Superior temporal gyrus (tissue), 1 donor: ENCODE measurements around the gene EFL1.

Experiments used
- DNase-seq: peaks from one replicate; pipeline ENCODE4 v3.0.0-alpha.2; 2016; ENCODE audit errors: extremely low spot score

Gene EFL1

DNA sequence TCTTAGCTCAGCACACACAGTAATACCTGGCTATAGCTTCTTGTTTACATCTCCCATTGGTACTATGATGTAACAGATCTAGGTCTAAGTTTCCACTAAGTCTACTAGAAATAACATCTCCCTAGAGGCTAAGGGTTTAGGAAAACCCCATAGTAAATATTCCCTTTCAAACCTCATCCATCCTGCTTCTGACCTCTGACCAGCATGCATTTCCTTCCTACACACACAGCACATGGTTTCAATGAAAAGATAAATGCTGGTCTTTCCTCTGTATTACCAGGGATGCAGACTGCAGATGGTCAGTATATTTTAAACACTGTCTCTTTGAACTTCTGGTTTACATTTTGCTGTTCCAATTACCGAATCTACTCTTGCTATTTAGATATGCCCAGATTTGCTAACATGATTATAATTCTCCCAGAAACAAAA, 96.6 kb downstream of the EFL1 start:
- no peak for DNase-seq

DNA sequence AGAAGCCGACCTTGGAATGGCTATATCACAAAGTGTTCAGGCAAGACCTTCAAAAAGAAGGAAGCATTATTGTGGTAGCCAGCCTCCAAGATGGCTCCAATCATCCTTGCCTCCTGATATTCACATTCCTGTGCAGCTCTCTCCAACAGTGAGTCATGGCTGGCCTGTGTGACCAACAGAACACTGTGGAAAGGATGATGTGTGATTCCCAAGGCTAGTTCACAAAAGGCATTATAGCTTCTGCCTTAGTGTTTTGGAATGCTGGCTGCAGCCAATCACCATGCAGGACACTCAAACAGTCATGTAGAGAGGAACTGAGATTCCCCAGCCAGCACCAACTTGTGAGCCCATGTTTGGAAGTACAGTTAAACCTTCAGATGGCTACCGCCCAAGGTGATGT, 102.6 kb downstream of the EFL1 start:
- no peak for DNase-seq

DNA sequence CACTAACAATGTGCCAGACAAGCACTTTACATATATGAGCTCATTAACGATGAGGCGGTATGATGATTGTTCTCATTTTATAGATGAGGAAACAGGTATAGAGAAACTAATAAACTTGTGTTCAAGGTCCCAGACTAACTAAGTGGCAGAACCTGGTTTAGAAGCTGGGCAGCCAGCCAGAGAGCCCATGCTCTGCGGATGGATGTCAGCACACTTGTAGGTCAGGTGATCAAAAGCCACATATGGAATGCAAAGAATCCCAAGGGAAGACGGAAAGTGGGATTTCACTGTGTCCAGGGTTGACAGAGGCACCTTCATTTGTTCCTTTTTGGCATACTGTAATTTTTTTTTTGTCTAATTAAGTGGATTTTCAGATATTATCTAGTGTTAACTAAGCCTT, 103.7 kb downstream of the EFL1 start:
- no peak for DNase-seq

DNA sequence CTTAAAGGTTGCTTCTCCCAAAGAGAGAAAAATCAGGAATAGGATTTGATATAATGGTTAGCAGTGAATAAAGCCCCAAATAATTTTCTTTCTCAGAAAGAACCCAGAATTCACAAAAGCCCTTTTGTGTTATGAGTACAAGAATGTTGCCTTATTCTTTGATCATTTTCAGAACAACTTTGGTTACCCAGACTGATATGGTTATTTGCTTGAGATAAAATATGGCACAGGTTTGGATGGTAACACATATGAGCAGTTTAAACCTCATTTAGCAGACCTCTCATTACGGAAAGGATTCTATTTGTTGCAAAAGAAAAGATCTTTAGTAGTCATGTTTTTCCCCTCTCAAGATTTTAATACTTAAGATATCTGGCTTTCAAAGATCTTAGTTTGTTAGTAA, 111.9 kb downstream of the EFL1 start:
- no peak for DNase-seq

DNA sequence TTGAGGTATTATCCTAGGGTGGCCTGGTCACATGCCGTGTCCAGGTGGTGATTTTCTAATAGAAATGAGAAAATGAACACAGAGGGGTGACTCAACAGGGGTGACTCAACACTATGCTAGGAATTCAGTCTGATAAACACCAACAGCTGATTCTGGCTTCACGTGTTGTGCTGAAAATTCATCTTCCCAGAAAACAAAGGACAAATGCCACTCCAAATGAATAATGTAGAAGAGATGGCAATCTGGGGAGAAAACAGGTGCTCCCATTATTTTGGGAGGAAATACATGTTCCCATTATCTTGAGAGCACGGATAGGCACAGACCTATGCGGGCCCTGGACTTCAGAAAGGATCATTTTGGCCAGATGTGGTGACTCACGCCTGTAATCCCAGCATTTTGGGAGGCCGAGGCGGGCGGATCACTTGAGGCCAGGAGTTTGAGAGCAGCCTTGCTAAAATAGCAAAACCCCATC, 115.5 kb downstream of the EFL1 start:
- no peak for DNase-seq

DNA sequence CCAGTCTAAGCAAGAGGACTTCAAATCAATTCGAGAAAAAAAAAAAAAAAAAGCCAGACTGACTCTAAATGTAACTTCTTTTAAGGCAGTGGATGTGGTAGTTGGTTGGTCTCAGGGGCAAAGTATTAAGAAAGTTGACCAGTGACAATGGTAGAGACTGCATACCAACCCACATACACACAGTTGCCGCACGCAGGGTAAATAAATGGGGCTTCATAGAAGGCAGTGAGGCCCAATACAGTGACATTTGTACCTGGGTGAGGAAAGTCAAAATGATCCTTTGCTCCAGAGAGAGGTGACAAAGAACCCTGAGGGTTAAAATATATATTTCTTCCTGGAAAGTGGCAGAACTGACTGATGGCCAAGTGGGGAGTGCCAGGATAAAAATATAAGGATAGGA, 116.0 kb downstream of the EFL1 start:
- no peak for DNase-seq

DNA sequence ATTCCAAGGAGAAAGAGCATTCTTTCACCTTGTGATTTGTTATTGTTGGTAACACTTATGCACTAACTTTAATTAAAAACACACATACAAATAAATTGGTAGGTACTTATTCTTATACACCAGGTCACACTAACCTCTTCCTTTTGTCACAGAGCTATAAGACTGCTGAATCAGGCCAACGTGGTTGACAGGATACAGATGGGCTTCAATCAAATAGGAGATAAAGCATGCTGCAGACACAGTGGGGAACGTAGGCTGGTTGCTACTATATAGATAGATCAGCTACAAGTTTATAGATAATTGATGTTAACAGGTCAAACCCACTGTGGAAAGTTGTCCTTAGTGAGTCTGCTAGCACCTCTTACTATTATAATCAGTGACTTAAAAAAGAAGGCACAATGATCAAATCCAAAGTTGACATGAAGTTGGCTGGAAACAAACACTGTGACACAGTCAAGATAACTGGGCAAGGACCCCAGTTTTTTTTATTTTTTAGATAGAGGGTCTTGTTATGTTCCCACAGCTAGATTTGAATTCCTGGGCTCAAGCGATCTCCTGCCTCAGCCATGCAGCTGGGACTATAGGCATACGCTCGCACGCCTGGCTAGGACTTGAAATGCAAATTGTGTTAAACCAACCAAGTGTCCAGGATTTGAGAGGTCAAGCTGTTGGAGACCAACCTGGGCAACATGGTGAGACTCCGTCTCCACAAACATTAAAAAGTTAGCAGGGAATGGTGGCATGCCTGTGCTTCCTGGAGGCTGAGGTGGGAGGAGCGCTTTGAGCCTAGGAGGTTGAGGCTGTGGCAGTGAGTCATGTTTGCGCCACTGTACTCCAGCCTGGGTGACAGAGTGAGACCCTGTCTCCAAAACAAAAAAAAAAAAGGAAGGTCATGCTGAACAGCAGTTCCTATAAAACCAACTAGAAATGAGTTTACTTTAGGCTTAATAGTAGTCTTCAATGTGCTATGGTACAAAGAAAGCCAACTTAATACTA, 118.8 kb downstream of the EFL1 start:
- no peak for DNase-seq

DNA sequence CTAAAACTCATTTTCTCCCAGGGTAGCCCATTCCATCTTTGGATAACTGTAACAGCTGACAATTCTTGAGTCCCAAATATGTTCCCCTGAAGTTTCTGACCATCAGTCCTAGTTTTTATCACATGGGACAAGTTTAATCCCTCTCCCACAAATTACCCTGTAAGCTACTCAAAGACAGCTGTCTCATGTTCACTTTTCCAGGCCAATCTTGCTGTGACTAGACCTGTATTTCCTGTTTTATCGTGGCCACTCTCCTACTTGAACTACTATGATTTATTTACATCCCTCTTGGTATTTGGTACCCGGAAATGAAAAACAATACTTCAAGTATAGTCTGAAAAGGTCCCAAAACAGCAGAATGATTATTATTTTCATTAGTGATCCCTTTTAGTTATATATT, 121.6 kb downstream of the EFL1 start:
- DNase-seq, result no peak

DNA sequence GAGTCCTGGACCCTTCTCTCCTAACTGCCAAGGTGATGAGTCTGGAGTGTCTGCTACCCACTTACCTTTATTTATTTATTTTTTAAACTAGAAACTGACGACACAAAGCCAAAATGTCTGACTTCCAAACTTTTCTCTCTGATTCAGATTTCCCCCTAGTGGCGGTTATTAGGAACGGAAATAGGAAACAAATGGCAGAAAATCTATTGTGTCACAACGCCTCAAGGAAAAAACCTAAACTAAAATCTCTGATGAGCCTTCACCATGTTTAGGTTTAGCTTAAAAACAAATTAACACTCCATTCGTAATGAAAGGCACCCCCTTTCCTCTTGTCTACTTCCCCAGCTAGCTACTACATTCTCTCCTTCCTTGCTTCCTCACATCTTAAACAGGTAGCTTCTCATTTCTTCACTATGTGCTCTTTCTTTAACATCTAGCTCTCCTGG, 122.7 kb downstream of the EFL1 start:
- DNase-seq, result peak; percentile 81

DNA sequence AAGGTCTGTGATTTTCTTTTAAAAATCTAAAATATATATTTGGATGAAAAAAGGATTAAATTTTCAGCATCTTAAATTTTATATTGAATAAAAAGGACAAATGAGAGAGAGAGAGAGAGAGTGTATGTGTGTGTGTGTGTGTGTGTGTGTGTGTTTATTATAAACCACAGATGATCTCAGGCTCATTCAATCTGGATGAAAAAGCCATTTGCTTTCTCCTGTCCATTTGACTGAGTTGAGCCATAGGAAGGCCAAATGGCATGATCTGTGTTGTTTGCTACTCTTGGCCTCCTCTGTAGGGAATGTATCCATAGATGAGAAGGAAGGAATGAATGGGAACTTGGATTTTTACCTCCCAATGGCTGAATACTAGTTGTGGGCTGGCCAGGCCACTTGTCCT, 124.2 kb downstream of the EFL1 start:
- DNase-seq, result no peak

DNA sequence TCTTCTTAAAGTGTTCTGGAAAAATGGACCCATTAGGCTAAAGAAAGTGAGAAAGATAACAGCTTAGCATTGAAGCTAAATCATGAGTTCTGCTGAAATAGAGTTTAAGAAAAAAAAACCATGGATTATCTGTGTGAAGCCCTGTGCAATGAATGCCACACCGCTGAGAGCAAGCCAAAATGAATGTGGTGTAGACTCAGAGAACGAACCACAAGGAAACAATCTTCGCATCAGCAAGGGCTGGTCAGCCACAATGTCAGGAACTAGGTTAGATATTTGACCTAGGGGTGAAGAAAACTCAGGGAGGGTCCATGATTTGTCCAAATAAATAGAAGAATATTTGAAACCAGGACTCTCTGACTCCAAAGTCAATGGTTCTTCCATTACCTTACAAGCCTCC, 125.3 kb downstream of the EFL1 start:
- no peak for DNase-seq

DNA sequence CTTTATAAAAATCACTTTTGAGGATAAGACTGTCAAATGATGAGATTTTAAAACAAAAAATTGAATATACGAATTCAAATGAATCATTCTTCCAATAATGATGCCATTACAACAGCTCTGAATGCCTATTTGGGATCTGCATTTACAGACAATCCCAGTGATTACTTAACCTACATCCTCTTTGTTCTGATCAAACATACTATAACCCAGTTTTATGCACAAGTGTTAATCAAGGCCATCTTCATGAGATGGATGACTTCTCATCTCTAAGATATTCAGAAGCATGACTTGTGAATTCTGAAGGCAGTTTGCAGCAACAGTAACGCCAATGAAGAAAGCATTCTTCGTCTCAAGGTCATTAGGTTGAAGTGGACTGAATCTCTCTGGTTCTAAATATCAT, 126.4 kb downstream of the EFL1 start:
- DNase-seq, result no peak

DNA sequence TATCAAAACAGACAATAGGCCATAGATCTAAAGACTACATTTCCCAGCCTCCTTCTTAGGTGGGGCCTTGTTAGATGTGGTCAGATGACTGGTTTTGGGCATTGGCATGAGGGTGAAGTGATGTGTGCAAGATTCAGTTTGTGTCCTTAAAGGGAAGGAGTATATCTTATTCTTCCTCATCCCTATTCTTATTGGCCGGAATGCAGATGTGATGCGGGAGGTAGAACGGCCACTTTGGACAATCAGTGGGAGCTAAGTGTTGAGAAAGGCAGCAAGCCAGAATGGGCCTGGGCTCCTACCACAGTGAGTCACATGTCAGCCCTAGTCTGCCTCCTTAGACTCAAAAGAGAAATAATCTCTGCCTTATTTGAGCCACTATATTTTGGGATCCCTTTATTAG, 126.9 kb downstream of the EFL1 start:
- DNase-seq, result no peak

DNA sequence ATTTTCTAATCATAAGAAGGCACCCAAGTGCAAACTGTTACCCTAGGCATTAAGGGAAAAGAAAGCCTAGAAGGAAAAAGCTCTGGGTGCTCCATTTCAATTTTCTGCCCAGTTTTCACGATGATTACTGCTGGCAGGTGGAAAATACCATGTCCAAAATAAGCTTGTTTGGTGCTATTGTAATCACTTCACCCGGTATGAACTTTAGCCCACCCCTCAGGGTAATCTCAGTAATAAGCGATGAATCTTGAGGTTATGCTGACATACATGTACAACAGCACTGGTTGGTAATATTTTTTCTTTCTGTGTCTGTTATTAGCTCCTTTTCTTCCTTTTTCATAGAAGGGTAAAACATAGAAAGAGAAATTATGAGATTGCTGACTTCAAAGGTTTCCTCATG, 128.1 kb downstream of the EFL1 start:
- no peak for DNase-seq

DNA sequence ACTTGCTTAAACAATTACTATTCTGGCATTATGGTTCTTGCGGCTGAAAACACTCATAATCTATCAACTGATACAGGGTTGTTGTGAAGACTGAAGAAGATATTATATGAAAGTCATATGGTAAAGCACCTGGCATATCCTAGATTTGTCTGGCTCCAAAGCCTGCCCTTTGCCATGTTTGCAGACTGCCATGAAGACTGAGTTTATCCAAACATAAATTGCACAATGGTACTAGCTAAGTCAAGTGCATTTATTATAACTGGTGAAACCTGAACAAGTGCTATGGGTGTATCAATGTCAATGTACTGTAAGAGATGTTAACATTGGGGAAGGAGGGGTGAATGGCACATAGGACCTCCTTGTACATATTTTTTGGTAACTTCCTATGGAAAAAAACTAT, 129.3 kb downstream of the EFL1 start:
- DNase-seq, result no peak

DNA sequence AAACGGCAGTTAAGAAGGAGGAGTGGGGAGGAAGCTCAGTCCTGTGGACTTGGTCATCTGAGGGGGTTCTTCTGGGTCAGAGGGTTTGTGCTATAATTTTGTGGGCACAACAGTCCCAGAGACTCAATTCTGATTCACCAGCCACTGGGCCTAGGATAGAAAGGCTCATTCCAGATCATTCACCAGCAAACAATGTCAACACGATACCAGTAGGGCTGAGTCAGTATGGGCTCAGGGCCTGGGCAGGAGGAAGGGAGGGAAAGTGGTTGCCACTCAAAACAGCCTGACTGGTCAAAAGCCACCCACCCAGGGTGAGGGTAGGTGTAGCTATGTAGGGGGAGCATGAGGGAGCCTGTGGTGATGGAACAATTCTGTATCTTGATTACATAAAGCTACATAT, 129.8 kb downstream of the EFL1 start:
- no peak for DNase-seq

DNA sequence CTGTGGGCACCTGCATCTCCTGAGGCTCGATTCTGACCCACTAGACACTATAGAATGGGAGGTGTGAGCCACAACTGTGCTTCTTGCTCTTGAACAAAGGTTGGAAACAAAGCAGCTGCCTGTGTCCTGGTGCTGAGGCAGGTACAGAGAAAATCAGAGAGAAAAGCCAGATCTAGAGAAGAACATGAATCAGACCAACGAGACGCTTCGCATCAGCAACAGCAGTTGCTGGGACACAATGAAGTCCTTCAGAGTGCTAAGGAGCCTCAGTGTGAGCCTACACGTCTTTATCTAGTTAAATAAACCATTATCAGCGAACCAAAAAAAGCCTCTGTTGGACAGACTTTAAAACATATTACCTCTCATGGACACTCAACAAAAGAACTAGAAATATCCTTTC, 130.4 kb downstream of the EFL1 start:
- DNase-seq, result no peak

DNA sequence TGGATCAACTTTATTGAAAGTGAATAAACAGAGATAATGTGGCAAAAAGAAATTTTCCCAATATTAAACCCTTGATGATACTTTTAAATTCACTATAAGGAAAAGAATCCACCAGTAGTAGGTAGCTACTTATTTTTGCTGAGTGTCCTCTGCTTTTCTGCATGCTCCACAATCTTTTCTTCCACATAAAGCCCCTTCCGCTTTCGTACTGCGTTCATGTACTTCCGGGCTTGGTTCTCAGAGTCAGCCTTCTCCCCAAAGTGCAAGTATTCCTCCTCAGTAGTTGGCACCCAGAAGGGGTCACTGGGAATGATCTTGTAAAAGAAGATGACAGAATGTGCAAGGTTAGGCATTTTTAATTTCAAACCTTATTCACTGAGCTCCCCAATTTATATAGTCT, 132.3 kb downstream of the EFL1 start:
- DNase-seq, result no peak

DNA sequence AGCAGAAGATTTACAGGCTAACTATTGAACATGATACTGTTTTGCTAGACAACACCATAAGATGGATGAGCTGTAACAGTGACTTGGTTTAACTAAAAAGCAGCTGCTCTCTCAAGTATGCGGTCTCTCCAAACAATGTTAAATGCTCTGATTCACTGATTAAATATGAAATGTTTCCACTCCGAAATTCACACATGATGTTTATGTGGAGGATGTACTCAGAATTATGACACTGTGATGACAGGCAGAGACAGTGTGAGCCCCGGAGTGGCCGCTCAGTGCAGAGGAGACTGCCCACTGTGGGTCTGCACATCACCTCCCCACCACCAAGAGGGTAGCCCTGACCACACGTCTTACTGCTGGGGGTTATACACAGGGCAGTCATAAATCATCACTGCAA, 132.8 kb downstream of the EFL1 start:
- DNase-seq, result no peak

DNA sequence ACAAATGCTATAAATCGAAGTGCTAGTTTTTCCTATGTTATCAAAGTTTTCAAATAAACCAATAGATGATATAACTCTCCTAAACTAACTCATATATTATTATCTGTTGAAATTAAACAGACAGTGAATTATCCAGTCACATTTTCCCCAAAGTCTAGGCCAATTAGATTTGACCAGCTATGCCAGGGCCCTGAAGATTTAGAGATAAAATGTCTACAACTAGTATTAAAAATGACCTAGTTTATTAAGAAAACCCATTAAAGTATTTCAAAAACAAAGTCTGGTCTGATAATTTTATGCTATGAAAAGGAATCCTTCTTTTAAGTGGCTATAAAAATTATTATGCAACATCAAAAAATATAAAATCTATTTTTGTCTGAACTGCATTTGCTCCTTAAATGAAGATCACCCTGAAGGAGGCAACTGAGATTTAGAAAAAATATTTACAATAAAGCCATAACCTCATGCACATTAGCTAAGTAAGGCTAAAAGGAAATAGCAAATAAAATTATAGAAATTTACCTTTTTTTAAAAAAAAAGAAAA, 133.3 kb downstream of the EFL1 start:
- no peak for DNase-seq

DNA sequence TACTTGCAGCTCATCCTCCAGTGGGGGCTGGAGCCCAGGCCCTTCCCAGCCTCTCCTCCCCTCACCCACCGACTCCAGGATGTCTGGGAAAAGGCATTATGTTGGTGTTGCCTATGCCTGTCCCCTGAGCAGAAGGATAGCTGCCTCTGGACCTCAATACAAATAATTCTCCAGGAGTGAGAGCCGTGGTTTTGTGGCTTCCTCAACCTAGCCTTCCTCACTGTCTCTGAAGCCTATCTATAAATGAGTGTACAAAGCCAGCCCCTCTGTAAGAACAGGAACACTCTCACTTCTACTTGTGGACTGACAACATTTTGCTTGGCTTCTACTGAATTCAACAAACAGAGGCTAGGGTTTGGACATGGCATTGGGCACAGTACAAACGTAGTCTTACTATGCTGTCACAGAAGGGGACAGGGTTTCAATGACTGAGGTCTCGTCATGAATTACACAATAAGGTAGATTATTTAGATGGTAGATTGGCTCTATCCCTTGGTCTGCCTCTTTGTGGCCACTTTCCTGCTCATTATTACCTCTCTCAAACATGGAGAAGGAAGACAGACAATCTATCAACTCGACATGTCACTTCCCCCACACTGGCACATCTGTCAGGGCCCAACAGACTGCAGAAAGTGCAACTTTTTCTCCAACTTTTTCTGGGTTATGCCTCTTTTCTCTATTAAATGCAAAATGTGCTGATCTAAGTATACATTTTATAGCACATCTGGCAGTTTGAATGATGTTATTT, 134.0 kb downstream of the EFL1 start:
- no peak for DNase-seq

DNA sequence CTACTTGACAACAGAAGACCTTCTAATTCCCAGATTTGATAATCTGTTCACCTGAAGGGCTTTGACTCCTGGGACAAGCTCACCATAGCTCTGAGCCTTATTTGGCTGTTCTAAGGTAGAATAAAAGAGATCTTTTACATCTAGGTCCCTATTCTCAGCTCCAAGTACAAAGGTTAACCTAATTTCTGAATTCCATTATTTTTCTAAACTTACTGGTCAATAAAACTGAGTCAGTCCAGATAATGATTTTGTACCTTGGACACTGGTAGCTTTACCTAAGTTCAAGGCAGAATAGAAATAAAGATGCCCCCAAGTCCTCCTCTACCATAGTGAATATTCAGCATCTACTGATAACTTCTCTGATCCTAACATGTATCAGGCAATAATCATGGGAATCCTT, 135.0 kb downstream of the EFL1 start:
- no peak for DNase-seq

DNA sequence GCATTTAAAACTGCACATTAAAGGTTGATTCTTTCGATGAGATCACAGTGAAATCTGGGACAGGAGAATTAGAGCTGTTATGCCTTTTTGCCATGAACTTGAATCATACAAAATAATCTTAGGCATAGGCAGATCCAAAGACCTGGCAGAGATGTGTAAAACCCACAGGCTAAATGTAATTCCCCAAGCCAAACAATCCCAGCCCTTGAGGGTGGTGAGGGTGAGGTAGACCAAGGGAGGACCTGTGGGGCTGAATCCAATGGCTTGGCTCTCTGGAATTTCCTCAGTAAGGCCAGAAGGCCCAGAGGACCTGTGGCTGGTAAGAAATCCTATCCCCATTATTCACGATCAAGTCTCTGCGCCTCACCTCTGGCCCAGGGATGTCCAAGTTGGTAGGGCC, 136.2 kb downstream of the EFL1 start:
- no peak for DNase-seq
